GM19455 (cell line): ENCODE measurements around the gene RPS15.

Source experiments
- ATAC-seq: cut with Tn5 transposase; IDR thresholded peaks from one replicate; pipeline ENCODE4 v1.9.1; 2021; ENCODE audit not compliant: unreplicated experiment

The RPS15 gene

DNA sequence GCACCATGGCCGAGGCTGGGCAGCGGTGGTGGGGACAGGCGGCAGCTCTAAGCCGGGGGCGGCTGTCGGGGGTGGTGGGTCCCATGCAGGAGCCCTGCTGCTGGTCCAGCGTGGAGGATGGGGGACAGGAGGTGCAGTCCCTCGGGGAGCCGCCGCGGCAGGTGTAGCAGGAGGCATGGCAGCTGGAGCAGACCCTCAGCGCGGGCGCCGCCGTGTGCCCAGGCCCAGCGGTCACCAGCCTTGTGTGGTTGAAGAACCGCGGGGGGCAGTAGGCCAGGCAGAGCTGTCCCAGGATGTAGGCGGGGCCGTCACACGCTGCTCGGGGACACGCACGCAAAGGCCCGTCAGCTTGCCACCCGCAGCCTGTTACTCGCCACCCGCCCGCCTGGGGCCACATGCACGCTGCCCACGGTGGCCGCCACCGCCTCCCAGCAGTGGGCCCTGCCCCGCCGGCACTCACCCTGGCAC lies 43.7 kb downstream of the RPS15 start:
- no peak for ATAC-seq

DNA sequence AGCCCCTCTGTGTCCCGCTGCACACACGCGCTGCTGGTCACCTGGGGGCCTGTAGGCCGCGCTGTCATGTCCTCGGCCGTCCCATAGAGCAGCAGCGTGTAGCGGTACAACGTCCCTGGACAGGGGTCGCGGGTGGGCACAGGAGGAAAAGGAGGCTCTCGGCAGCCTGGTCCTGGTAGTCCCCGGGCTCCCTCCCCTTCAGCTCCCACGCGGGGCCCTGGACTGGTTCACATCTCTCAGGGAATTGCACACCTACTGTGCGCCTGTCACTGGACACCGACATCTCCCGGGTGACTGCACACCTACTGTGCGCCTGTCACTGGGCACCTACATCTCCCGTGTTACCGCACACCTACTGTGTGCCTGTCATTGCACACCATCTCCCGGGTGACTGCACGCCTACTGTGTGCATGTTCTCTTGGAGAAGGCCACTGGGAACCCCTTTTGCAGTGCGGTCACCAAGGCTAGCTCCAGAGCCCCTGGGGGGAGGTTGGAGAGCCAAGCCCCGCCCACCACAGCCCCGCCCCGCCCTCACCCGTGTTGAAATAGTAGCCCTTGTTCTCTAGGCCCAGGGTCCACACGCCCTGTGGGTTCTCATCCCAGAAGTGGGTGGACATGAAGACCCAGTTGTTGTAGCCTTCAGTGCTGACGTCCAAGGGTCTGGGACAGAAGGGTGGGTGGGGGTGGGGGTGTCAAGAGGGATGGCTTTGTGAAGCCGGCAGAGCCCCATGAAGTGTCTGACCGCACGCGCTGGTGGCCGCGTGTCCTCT lies 44.4 kb downstream of the RPS15 start:
- ATAC-seq, result no peak

DNA sequence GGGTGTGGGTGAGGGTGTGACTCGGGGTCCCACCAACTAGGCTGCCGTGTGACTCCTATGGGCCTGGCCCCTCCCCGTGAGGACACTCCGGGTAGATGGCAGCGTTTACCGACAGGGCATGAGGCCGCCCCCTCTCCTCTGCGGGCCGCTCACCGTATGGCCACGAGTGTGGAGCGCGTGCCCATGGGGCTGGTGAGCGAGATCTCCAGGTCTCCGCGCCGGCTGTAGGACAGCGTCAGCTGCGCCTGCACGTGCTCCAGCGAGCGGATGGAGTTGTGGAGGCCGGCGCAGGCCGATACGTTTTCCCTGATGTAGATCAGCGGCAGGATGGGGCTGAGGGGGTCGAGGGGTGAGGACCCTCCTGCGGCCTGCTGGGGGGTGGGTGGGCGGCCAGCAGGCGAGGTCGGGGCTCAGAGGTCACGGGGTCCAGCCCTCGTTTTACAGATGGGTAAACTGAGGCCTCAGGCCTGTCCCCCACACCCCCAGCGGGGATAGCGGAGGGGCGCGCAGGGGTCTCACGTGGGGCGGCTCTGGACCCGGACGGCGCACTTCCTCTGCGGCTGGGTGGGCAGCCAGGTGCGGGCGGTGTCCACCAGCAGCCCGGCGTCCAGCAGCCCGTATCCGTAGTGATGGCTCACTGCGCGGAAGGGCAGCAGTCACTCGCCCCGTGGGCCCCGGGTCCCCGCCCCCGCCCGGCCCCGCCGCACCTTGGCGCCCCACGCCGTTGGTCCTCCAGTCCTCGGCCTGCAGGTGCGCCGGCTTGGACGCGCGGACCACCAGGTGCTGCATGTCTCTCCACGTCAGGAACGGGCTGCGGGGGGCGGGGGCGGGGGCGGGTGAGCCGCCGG lies 45.2 kb downstream of the RPS15 start:
- ATAC-seq, result no peak

DNA sequence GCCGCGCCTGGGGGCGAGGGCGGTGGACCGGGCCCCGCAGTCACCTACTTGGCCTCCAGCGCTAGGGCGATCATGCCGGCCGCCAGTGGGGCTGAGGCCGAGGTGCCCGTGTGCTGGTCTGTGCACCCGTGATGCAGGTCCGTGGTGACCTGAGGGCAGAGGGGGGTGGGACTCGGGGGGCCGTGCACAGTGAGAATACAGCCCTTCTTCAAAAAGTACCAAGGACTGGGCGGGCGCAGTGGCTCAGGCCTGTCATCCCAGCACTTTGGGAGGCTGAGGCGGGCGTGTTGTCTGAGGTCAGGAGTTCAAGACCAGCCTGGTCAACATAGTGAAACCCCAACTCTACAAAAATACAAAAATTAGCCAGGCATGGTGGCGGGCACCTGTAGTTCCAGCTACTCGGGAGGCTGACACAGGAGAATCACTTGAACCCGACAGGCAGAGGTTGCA lies 45.8 kb downstream of the RPS15 start:
- ATAC-seq, result no peak

DNA sequence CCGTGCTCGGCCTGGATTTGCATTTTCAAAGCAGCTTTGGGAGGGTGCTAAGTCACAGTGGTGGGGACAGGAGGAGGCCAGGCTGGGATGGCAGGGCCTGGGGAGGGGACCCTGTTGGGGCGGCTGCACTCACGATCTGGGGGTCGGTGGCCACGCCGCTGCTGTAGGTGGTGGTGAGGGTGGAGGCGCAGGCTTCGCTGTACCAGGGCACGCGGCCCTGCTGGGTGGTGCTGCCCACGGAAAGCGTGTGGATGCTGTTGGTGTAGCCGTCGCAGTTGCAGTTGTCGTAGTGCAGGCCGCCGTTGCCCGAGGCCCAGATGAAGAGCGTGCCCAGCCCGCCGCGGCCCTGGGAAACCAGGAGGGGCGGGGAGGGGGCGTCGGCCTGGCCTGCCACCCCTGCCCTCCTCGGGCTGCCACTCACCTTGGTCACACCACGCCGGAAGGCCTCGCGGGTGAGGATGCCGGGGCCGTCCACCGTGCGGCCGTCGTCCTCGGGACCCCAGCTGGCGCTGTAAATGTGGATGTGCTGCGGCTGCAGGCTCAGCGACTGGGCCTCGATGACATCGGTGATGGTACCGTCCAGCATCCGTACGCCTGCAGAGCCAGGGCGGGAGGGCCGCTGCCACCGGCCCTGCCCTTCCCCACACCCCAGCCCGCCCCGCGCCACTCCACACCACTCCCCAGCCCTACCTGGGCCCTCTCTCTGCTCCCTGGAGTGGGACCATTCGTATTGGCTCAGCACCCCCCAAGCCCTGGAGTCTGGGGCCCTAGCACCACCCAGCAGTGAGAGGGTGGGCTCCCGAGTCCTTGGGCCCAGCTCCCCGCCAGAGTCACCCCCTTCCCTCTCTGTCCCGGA lies 48.8 kb downstream of the RPS15 start:
- no peak for ATAC-seq

DNA sequence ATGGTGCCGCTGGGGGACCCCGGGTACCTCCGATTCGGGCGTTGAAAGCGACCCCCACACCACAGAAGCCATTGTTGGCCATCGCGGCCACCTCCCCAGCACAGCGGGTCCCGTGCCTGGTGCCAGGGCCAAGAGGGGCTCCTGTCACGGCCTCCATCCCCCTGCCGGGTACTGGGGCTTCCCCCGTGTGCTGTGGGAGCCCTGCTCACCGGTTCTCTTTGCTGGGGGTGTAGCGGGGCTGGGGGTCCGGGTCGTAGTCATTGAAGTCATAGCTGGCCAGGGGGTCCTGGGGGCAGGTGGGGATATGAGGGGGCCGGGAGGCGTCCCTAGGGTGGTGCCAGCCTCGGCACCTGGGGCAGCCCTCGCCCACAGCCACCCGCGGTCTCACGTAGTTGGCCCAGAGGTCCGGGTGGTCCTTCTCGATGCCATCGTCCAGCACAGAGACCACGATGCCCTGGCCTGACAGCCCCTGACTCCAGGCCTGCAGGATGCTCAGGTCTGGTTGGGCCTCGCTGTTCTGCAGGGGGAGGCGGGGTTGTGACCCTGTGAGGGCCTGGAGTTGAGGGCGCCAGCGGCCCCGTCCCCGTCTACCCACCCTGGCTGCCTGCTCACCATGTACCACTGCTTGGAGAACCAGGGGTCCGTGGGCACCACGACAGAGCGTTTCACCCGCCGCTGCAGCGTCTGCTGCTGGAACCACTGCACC lies 49.5 kb downstream of the RPS15 start:
- ATAC-seq, result no peak

DNA sequence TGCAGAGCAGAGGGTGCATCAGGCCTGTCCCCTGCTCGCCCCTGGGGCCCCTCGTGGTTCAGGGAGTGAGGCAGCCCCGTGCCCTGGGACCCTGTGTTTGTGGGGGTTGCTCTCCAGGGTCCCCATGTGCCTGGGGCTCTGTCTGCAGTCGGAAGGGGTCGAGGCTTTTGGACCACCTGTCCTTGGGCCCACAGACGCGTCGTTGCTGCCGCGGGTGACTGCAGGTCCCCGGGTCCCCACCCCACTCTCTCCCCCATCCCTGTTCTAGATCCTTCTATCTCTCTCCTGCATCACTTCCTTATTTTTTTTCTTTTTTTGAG lies 50.0 kb downstream of the RPS15 start:
- ATAC-seq, result no peak

DNA sequence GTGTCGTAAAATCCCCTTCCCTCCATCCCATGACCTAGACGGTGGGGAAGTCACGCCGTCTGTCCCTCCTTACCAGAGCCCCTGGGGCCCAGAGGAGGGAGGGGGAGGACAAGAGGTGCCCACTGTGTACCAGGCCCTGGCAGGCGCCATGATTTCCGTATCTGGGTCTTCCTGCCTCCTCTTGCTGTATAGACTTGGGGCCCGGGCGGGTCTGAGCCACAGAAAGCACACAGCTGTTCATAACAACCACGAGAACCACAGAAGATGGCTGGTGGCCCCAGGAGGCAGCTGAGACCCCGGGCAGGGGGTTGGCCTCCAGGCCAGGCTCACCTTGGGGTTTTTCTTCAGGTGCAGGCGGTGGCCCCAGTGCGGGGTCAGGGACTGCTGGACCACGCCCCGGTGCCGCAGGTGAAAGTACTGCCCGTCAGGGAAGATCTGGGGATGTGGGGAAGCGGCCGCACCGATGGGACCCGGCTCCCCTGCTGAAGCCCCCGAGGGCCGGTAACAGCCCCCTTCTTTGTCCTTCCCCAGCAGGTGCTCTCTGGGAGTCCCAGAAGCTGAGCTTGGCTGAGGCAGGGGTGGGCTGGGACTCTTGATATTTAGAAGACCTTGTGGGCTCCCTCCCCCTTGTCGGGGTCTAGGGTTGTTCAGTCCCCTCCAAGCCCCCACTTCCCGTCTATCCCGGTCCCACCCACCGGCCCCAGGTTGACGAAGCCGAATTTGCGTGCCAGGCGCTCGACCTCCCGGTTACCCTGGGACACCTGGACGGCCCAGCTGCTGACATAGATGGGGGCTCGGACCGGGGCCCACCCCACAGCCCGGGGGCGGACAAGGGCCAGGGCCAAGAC lies 51.5 kb downstream of the RPS15 start:
- ATAC-seq, result no peak
